B cell (primary cell): ENCODE data around the gene WWP2. TPM values are rescaled to one million over a fixed set of nuclear protein-coding genes. Genes with fewer than 3 reads are reported as not detected.

ENCODE experiments used
- ATAC-seq: fragments of 200-7000 bp; cut with Tn5 transposase; one replicate; pipeline ENCODE4 v1.10.0; 2021; ENCODE audit warnings: low read depth, mild to moderate bottlenecking, moderate number of reproducible peaks, moderate library complexity
- CTCF ChIA-PET: fragments of 350-600 bp; sonication (Branson Sonifier 250); formaldehyde crosslinking; loops from one replicate; lab custom pipeline; 2021; ENCODE audit warnings: antibody characterized with exemption, inconsistent platforms; lab: Charles Lee
- POLR2A ChIA-PET: fragments of 350-600 bp; sonication (Branson Sonifier 250); formaldehyde crosslinking; loops from one replicate; lab custom pipeline; 2021; ENCODE audit warnings: antibody characterized with exemption; lab: Charles Lee
- DNase-seq: peaks from one replicate; pipeline ENCODE4 v3.0.0; 2013
- H2AFZ ChIP-seq: 2 replicates; pipeline ENCODE4 v1.6.1; 2012; ENCODE audit warnings: mild to moderate bottlenecking, low read depth, low read length; ENCODE audit not compliant: insufficient read depth, poor library complexity, severe bottlenecking
- H3K27ac ChIP-seq, 2 donors: 1 replicate in 1 of 2; 2 replicates in 1 of 2; pipeline ENCODE4 v1.5.1; 2012 to 2013; ENCODE audit warnings: low read length in 2 of 2, mild to moderate bottlenecking in 2 of 2, moderate library complexity in 1 of 2
- H3K27me3 ChIP-seq, 4 experiments: fragments of 200-600 bp in 1 of 4; sonication (generic) in 1 of 4; replicated peaks in 1 of 4; 1 replicate in 2 of 4; 2 replicates in 2 of 4; pipeline versions ENCODE4 v1.6.1 to v1.7.0; 2013 to 2016; ENCODE audit warnings: low read length in 3 of 4, mild to moderate bottlenecking in 2 of 4, mixed read lengths in 1 of 4, moderate library complexity in 1 of 4; ENCODE audit not compliant: insufficient read depth in 4 of 4, control insufficient read depth in 3 of 4; ENCODE audit errors: control extremely low read depth in 1 of 4
- H3K36me3 ChIP-seq, 2 experiments: replicated peaks in 1 of 2; 1 replicate in 1 of 2; 2 replicates in 1 of 2; pipeline versions ENCODE4 v1.6.1 to v1.7.1; 2013; ENCODE audit warnings: low read length in 1 of 2; ENCODE audit not compliant: insufficient read depth in 2 of 2, control insufficient read depth in 1 of 2; ENCODE audit errors: control extremely low read depth in 1 of 2, extremely low read depth in 1 of 2
- H3K4me1 ChIP-seq, 2 donors: fragments of 200-600 bp in 1 of 2; sonication (generic) in 1 of 2; 1 replicate in 1 of 2; 2 replicates in 1 of 2; pipeline versions ENCODE4 v1.5.1 to v1.6.1; 2013 to 2017; ENCODE audit warnings: low read length in 2 of 2; ENCODE audit not compliant: control insufficient read depth in 2 of 2, insufficient read depth in 2 of 2
- H3K4me2 ChIP-seq: replicated peaks from 2 replicates; pipeline ENCODE3; 2012; ENCODE audit warnings: mild to moderate bottlenecking, low read depth, low read length; ENCODE audit not compliant: poor library complexity, severe bottlenecking
- H3K4me3 ChIP-seq, 5 experiments: fragments of 200-600 bp in 1 of 5; sonication (generic) in 1 of 5; 1 replicate in 3 of 5; 2 replicates in 2 of 5; pipeline versions ENCODE4 v1.5.1 to v1.7.0; 2011 to 2016; ENCODE audit warnings: low read length in 4 of 5, mild to moderate bottlenecking in 4 of 5, low read depth in 2 of 5, control low read depth in 1 of 5, moderate library complexity in 1 of 5; ENCODE audit not compliant: insufficient read depth in 1 of 5; ENCODE audit errors: control extremely low read depth in 1 of 5, extremely low read depth in 1 of 5
- H3K79me2 ChIP-seq: fragments of 200-600 bp; sonication (generic); one replicate; pipeline ENCODE4 v1.6.0; 2016; ENCODE audit warnings: low read length; ENCODE audit not compliant: control insufficient read depth, insufficient read depth
- H3K9ac ChIP-seq: fragments of 200-600 bp; sonication (generic); 2 replicates; pipeline ENCODE4 v1.6.1; 2017; ENCODE audit warnings: mild to moderate bottlenecking, low read length, moderate library complexity
- H3K9me3 ChIP-seq, 3 donors: one replicate each; pipeline versions ENCODE4 v1.6.1 to v1.7.1; 2013; ENCODE audit warnings: low read length in 2 of 3; ENCODE audit not compliant: control insufficient read depth in 2 of 3, insufficient read depth in 1 of 3; ENCODE audit errors: control extremely low read depth in 1 of 3
- H4K20me1 ChIP-seq: 2 replicates; pipeline ENCODE4 v1.6.0; 2012; ENCODE audit warnings: mild to moderate bottlenecking, low read length; ENCODE audit not compliant: insufficient read depth, control insufficient read depth, poor library complexity, severe bottlenecking
- H3K27ac Mint-ChIP-seq: one replicate; pipeline ENCODE4 v1.8.0; 2021; ENCODE audit warnings: mixed read lengths
- H3K27me3 Mint-ChIP-seq: one replicate; pipeline ENCODE4 v1.8.0; 2021; ENCODE audit warnings: mixed read lengths
- H3K4me1 Mint-ChIP-seq: one replicate; pipeline ENCODE4 v1.8.0; 2021; ENCODE audit warnings: mixed read lengths
- H3K4me3 Mint-ChIP-seq: one replicate; pipeline ENCODE4 v1.8.0; 2021; ENCODE audit warnings: mixed read lengths
- H3K9me3 Mint-ChIP-seq: one replicate; pipeline ENCODE4 v1.8.0; 2022; ENCODE audit warnings: mixed read lengths; ENCODE audit not compliant: insufficient read depth
- CTCF ChIP-seq: fragments of 200-600 bp; IDR thresholded peaks from one replicate; pipeline ENCODE4 v1.8.0; 2022; ENCODE audit warnings: antibody characterized with exemption, mild to moderate bottlenecking
- EZH2 ChIP-seq: IDR thresholded peaks from 2 replicates; pipeline ENCODE4 v1.6.1; 2012; ENCODE audit warnings: borderline replicate concordance, low read depth, mild to moderate bottlenecking, moderate library complexity, low read length; ENCODE audit not compliant: insufficient read depth, poor library complexity, severe bottlenecking
- WGBS: methylation state at CpG from one replicate; pipeline ENCODE4 v1.1.5; 2013; ENCODE audit warnings: missing lambda C conversion rate; ENCODE audit not compliant: insufficient coverage; 5-methylcytosine and 5-hydroxymethylcytosine counted together
- intact Hi-C: fragments of 100-400 bp; cut with micrococcal nuclease; formaldehyde crosslinking; loops from one replicate; pipeline ENCODE4 v1.10.0; 2022
- polyA plus RNA-seq: library from polyadenylated mRNA; depleted of rRNA; stranded (reverse); fragments of >200 nt; gene quantifications from 2 replicates; pipeline ENCODE4 v1.2.3, GENCODE V29; 2012
- total RNA-seq, 2 donors: library from RNA; stranded (reverse); fragments of 120-200 nt in 1 of 2; gene quantifications; 1 replicate in 1 of 2; 2 replicates in 1 of 2; pipeline versions ENCODE4 v1.2.3 to v1.2.4, GENCODE V29; 2013 to 2022

Gene WWP2
- total and polyA plus RNA-seq, 2 donors (not counting 1 experiment from before 2014, with no cell fraction given): 33.4 to 105 TPM

- DNase-seq (no peak), ATAC-seq (no peak)
- Histone ChIP-seq H3K4me2 (no peak overlapping the region), H3K9ac (no peak overlapping the region), H3K27me3 (no peaks in the 10 kb centered on the region), H3K4me1 (no peaks in the 10 kb centered on the region), H3K27ac (no peak overlapping the region), H3K9me3 (peaks cover 0 to 4% (median 0%) of the 10 kb centered on the region in 3 donors), H2AFZ (no peak overlapping the region), H3K4me3 (no peak overlapping the region), H3K36me3 (peaks cover 0 to 47% of the 10 kb centered on the region in 2 experiments), H4K20me1 (no peaks in the 10 kb centered on the region), H3K79me2 (peaks cover 4% of the 10 kb centered on the region)
- no peak overlapping the region for H3K27ac Mint-ChIP-seq
- CTCF ChIA-PET: no interaction called here
- no peaks in the 10 kb centered on the region for H3K4me1 Mint-ChIP-seq
- no peaks in the 10 kb centered on the region for H3K9me3 Mint-ChIP-seq
- no peak overlapping the region for H3K4me3 Mint-ChIP-seq
- no peaks in the 10 kb centered on the region for H3K27me3 Mint-ChIP-seq
- POLR2A ChIA-PET: no interaction called here
- WGBS: 97% methylated on average over 4 of the region's 4 CpGs
- intact Hi-C loops: no loop called here
- no peak for TF ChIP-seq CTCF
- no peak for TF ChIP-seq EZH2
Observed at GRCh38 chr16:69881141-69881540, 119.0 kb downstream of the WWP2 start.

- Mint-ChIP-seq H3K4me3 (no peak overlapping the region), H3K27me3 (no peaks in the 10 kb centered on the region), H3K9me3 (no peaks in the 10 kb centered on the region), H3K4me1 (no peaks in the 10 kb centered on the region), H3K27ac (no peak overlapping the region)
- H3K36me3 ChIP-seq: peaks cover 0 to 32% of the 10 kb centered on the region in 2 experiments
- H3K27me3 ChIP-seq: no peaks in the 10 kb centered on the region
- H3K4me2 ChIP-seq: no peak overlapping the region
- no peaks in the 10 kb centered on the region for H4K20me1 ChIP-seq
- no CpG with 5 or more reads among the region's 5 CpGs for WGBS
- no peak overlapping the region for H3K4me3 ChIP-seq
- peaks cover 4% of the 10 kb centered on the region for H3K79me2 ChIP-seq
- DNase-seq: no peak
- no peaks in the 10 kb centered on the region for H3K9me3 ChIP-seq
- no peak overlapping the region for H3K9ac ChIP-seq
- no peak overlapping the region for H2AFZ ChIP-seq
- H3K4me1 ChIP-seq: no peaks in the 10 kb centered on the region
- TF ChIP-seq CTCF (no peak), EZH2 (no peak)
- intact Hi-C loops: no loop called here
- POLR2A ChIA-PET: no interaction called here
- ATAC-seq: no peak
- H3K27ac ChIP-seq: no peak overlapping the region
- CTCF ChIA-PET: interaction anchor here (0.8 kb wide), 1 partner anchor 32 kb away, joined by 4 read pairs; no protein-coding TSS in a partner anchor
Observed at GRCh38 chr16:69883744-69884143, 121.6 kb downstream of the WWP2 start.
